ENCODE results near the gene TSC22D3. TPM values are rescaled to one million over a fixed set of nuclear protein-coding genes. Genes with fewer than 3 reads are reported as not detected.
"Not testable (repeated sequence)": the region's sequence is repeated elsewhere in the genome, so short reads cannot be mapped to it uniquely, and the experiment has no call there.

Gene TSC22D3
- total RNA-seq = 17.4 and 18.2 TPM in 2 replicates

DNA sequence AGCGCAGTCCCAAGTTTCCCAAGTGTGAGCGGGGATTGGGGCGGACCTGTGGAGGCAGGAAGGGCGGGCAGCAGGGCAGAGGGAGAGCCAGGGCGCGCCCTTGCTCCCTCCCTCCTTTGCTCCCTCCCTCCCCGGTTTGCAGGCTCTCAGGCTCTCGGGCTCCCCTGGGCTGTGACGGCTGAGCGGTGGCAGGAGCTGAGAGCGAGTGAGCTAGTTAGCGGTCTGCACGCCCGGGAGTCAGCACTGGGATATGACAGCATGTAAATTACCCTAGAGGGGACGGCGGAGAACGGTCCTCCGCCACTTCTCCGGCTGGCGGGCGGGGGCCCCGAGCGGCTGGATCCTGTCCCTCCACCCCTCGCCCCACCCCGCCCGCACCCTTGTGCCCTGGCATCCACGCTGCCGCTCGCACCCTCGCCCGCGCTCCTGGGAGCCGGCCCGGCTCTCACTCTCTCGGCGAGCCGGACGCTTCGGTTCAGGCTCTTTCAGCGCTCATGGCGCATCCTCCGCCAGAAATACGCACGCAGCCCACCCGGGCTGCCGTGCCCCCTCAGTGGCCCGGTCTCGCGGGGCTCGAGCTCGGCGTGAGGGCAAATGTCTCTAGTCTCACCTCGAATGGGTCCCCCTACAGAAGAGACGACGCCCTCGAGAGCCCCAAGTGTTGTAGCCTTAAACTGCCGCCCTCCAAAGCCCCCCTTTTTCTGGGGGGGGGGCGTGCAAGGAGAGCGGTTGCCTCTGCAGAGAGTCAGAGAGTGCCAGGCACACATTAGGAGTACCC, at the start of gene TSC22D3:
Gene TSC22D3 (minus strand): TSS at position 54 of the 778 bp plus-strand sequence. CDS start 368 bp downstream, outside the sequence.
- peaks cover 12% of the 10 kb centered on the region for H3K27me3 Mint-ChIP-seq
- peaks cover 12% of the 10 kb centered on the region for H3K4me1 Mint-ChIP-seq
- H3K4me3 Mint-ChIP-seq = peak within 1 kb of the TSS; percentile 89
- H3K9me3 Mint-ChIP-seq = no peaks in the 10 kb centered on the region
- intact Hi-C loops (cut with micrococcal nuclease) = loop anchor here (2.0 to 10.0 kb wide), 6 partner anchors 34 to 881 kb away; no protein-coding TSS in a partner anchor
- peak within 1 kb of the TSS; percentile 74 for H3K27ac Mint-ChIP-seq
- H3K36me3 Mint-ChIP-seq (ENCODE audit: low read depth) = no peaks in the 10 kb centered on the region
- DNase-seq = peak; percentile 82

GRCh38 chrX:107823456-107823855, 47.9 kb upstream of the TSC22D3 start:
- no peak overlapping the region for H3K4me3 Mint-ChIP-seq
- intact Hi-C loops (cut with micrococcal nuclease) = loop anchor here (10.0 kb wide), 1 partner anchor 109 kb away; no protein-coding TSS in a partner anchor
- peaks cover 10% of the 10 kb centered on the region for H3K27me3 Mint-ChIP-seq
- peaks cover 18% of the 10 kb centered on the region for H3K4me1 Mint-ChIP-seq
- no peaks in the 10 kb centered on the region for H3K9me3 Mint-ChIP-seq
- no peak overlapping the region for H3K27ac Mint-ChIP-seq
- H3K36me3 Mint-ChIP-seq (ENCODE audit: low read depth) = no peaks in the 10 kb centered on the region
- DNase-seq = no peak

DNA sequence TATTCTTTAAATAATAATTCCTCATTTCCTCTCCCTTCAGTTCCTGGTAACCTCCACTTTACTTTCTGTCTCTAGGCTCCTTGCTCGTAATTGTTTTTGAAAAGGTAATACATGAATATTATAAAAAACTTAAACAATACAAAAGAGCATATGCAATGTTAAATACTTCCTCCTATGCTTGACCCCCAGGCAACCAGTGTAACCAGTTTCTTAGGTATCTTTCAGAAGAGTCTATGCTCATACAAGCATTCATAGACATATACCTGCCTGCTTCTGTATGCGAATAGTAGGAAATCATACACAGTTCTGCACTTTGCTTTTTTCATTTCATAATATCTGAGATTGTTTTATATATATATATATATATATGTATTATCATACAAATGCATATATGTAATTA, 47.5 kb upstream of the TSC22D3 start:
- H3K27me3 Mint-ChIP-seq = peaks cover 10% of the 10 kb centered on the region
- no peaks in the 10 kb centered on the region for H3K9me3 Mint-ChIP-seq
- no peak overlapping the region for H3K4me3 Mint-ChIP-seq
- no peaks in the 10 kb centered on the region for H3K36me3 Mint-ChIP-seq (ENCODE audit: low read depth)
- intact Hi-C loops (cut with micrococcal nuclease) = loop anchor here (10.0 kb wide), 1 partner anchor 108 kb away; no protein-coding TSS in a partner anchor
- no peak overlapping the region for H3K27ac Mint-ChIP-seq
- no peak for DNase-seq
- peaks cover 18% of the 10 kb centered on the region for H3K4me1 Mint-ChIP-seq

DNA sequence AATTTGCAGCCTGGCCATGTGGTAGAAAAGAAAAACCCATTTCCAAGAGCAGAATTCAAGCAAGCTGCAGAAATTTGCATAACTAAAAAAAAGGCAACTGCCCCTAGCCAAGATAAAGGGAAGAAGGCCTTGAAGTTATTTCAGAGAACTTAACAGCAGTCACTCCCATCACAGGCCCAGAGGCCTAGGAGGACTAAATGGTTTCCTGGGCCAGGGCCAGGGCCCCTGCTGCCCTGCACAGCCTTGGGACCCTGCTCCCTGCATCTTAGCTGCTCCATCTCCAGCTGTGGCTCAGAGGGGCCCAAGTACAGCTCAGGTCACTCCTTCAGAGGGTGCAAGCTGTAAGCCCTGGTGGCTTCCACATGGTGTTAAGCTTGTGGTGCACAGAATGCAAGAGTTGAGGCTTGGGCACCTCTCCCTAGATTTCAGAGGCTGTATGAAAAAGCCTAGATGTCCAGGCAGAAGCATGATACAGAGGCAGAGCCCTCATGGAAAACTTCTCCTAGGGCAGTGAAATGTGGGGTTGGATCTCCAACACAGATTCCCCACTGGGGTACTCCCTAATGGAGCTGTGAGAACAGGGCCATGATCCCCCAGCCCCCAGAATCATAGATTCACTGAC, 43.4 kb upstream of the TSC22D3 start:
- H3K27me3 Mint-ChIP-seq = peaks cover 2% of the 10 kb centered on the region
- H3K4me1 Mint-ChIP-seq = peaks cover 2% of the 10 kb centered on the region
- H3K36me3 Mint-ChIP-seq (ENCODE audit: low read depth) = no peaks in the 10 kb centered on the region
- intact Hi-C loops (cut with micrococcal nuclease) = no loop called here
- no peak overlapping the region for H3K4me3 Mint-ChIP-seq
- no peak overlapping the region for H3K27ac Mint-ChIP-seq
- no peak for DNase-seq
- H3K9me3 Mint-ChIP-seq = no peaks in the 10 kb centered on the region

DNA sequence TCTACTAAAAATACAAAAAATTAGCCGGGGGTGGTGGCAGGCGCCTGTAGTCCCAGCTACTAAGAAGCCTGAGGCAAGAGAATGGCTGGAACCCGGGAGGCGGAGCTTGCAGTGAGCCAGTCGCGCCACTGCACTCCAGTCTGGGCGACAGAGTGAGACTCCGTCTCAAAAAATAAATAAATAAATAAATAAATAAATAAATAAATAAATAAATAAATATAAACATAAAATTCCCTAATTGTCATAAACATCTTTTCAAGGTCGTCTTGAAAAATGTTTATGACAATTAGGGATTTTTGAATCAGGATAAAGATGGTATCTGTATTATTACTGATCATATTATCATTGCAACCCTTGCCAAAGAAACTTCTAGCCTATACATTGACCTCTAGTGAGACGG, 34.5 kb upstream of the TSC22D3 start:
- H3K9me3 Mint-ChIP-seq; H3K27me3 Mint-ChIP-seq; H3K4me1 Mint-ChIP-seq; H3K36me3 Mint-ChIP-seq (ENCODE audit: low read depth); H3K4me3 Mint-ChIP-seq; intact Hi-C loops (cut with micrococcal nuclease); H3K27ac Mint-ChIP-seq; DNase-seq: not testable (repeated sequence)

GRCh38 chrX:107805179-107805578, 29.6 kb upstream of the TSC22D3 start:
- no peaks in the 10 kb centered on the region for H3K9me3 Mint-ChIP-seq
- no peak overlapping the region for H3K27ac Mint-ChIP-seq
- no peak overlapping the region for H3K4me3 Mint-ChIP-seq
- no peaks in the 10 kb centered on the region for H3K4me1 Mint-ChIP-seq
- H3K27me3 Mint-ChIP-seq = peaks cover 4% of the 10 kb centered on the region
- intact Hi-C loops (cut with micrococcal nuclease) = no loop called here
- DNase-seq = no peak
- no peaks in the 10 kb centered on the region for H3K36me3 Mint-ChIP-seq (ENCODE audit: low read depth)

DNA sequence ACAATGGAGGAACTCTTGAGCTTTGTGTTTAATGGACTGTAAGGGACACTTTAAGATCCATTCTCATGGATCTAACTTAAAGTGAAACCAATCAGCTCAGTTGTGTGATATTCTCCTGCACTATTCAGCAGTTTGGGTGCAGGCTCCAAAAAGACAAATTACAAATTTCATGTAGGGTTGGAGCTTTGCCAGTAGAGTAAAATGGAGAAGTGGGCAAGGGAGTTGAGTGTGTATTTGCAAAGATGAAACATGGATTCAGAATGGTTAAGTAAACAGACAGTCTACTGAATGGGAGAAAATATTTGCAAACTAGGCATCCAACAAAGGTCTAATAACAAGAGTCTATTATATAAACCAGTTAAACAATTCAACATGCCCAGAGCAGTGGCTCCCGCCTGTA, 28.8 kb upstream of the TSC22D3 start:
- DNase-seq = no peak
- no peak overlapping the region for H3K27ac Mint-ChIP-seq
- H3K9me3 Mint-ChIP-seq = no peaks in the 10 kb centered on the region
- H3K27me3 Mint-ChIP-seq = peaks cover 5% of the 10 kb centered on the region
- intact Hi-C loops (cut with micrococcal nuclease) = no loop called here
- H3K4me3 Mint-ChIP-seq = no peak overlapping the region
- H3K4me1 Mint-ChIP-seq = no peaks in the 10 kb centered on the region
- H3K36me3 Mint-ChIP-seq (ENCODE audit: low read depth) = no peaks in the 10 kb centered on the region

DNA sequence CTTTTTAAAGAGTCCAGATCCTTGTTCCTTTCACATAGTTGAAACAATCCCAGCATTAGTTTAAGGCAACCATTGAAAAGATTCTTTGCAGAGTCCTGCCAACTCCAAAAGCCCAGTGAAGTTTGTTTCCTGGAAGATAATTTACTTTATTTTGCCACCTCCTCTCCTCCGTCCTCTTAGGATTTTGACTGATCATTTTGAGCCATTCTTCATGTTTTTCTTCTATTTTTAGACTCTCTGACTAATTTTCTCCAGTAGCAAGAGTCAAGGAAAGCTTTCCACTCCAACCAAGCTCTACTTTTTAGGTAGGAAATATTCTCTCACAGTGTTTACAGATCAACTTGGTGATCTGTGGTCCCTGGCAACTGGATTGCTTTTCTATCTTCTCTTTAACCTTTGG, 12.2 kb upstream of the TSC22D3 start:
- H3K36me3 Mint-ChIP-seq (ENCODE audit: low read depth) = no peaks in the 10 kb centered on the region
- no peaks in the 10 kb centered on the region for H3K9me3 Mint-ChIP-seq
- no peak overlapping the region for H3K4me3 Mint-ChIP-seq
- intact Hi-C loops (cut with micrococcal nuclease) = no loop called here
- peaks cover 7% of the 10 kb centered on the region for H3K27me3 Mint-ChIP-seq
- H3K4me1 Mint-ChIP-seq = no peaks in the 10 kb centered on the region
- DNase-seq = no peak
- no peak overlapping the region for H3K27ac Mint-ChIP-seq

GRCh38 chrX:107780525-107780924, 4.9 kb upstream of the TSC22D3 start:
- peaks cover 12% of the 10 kb centered on the region for H3K4me1 Mint-ChIP-seq
- H3K9me3 Mint-ChIP-seq = no peaks in the 10 kb centered on the region
- intact Hi-C loops (cut with micrococcal nuclease) = no loop called here
- peaks cover 6% of the 10 kb centered on the region for H3K27me3 Mint-ChIP-seq
- H3K27ac Mint-ChIP-seq = no peak overlapping the region
- no peaks in the 10 kb centered on the region for H3K36me3 Mint-ChIP-seq (ENCODE audit: low read depth)
- DNase-seq = no peak
- no peak overlapping the region for H3K4me3 Mint-ChIP-seq

- peak within 1 kb of the TSS; percentile 89 for H3K4me3 Mint-ChIP-seq
- peaks cover 12% of the 10 kb centered on the region for H3K27me3 Mint-ChIP-seq
- H3K9me3 Mint-ChIP-seq = no peaks in the 10 kb centered on the region
- no peak within 1 kb of the TSS for H3K27ac Mint-ChIP-seq
- intact Hi-C loops (cut with micrococcal nuclease) = loop anchor here (1.0 to 10.0 kb wide), 9 partner anchors 35 to 883 kb away; no protein-coding TSS in a partner anchor
- H3K36me3 Mint-ChIP-seq (ENCODE audit: low read depth) = no peaks in the 10 kb centered on the region
- no peak for DNase-seq
- peaks cover 12% of the 10 kb centered on the region for H3K4me1 Mint-ChIP-seq
Measured at GRCh38 chrX:107777536-107777832, 1.9 kb upstream of the TSC22D3 start, which contains the start of gene NCBP2L. Gene NCBP2L (plus strand): TSS chrX:107777733. CDS start chrX:107794221, 16,488 bp downstream.

GRCh38 chrX:107776649-107777535, 1.3 kb upstream of the TSC22D3 start:
- Mint-ChIP-seq H3K4me1 (peaks cover 12% of the 10 kb centered on the region), H3K27ac (peak overlapping the region; percentile 74), H3K27me3 (peaks cover 12% of the 10 kb centered on the region), H3K9me3 (no peaks in the 10 kb centered on the region), H3K36me3 (ENCODE audit: low read depth) (no peaks in the 10 kb centered on the region), H3K4me3 (peak overlapping the region; percentile 89)
- intact Hi-C loops (cut with micrococcal nuclease) = loop anchor here (1.0 to 10.0 kb wide), 9 partner anchors 35 to 882 kb away; no protein-coding TSS in a partner anchor
- peak; percentile 91 for DNase-seq

GRCh38 chrX:107775000-107775733, 420 bp downstream of the TSC22D3 start:
- Mint-ChIP-seq H3K36me3 (ENCODE audit: low read depth) (no peaks in the 10 kb centered on the region), H3K27me3 (peaks cover 17% of the 10 kb centered on the region), H3K27ac (no peak overlapping the region), H3K9me3 (no peaks in the 10 kb centered on the region), H3K4me3 (peak overlapping the region; percentile 89), H3K4me1 (peaks cover 12% of the 10 kb centered on the region)
- intact Hi-C loops (cut with micrococcal nuclease) = loop anchor here (5.0 to 10.0 kb wide), 3 partner anchors 33 to 880 kb away; no protein-coding TSS in a partner anchor
- no peak for DNase-seq

- no peaks in the 10 kb centered on the region for H3K36me3 Mint-ChIP-seq (ENCODE audit: low read depth)
- intact Hi-C loops (cut with micrococcal nuclease) = loop anchor here (10.0 kb wide), 1 partner anchor 879 kb away; no protein-coding TSS in a partner anchor
- DNase-seq = no peak
- no peak overlapping the region for H3K4me3 Mint-ChIP-seq
- no peaks in the 10 kb centered on the region for H3K9me3 Mint-ChIP-seq
- H3K27me3 Mint-ChIP-seq = peaks cover 17% of the 10 kb centered on the region
- H3K4me1 Mint-ChIP-seq = peaks cover 12% of the 10 kb centered on the region
- no peak overlapping the region for H3K27ac Mint-ChIP-seq
Measured at GRCh38 chrX:107773906-107774435, 1.6 kb downstream of the TSC22D3 start.
